HEK293 (cell line): ENCODE measurements around the gene ATF6.

Experiments used
- CTCF ChIA-PET: fragments of 350-600 bp; formaldehyde crosslinking; extraction: SDS; loops from one replicate; lab custom pipeline; 2021; ENCODE audit warnings: antibody characterized with exemption; lab: Yijun Ruan, JAX
- POLR2A ChIA-PET: fragments of 300-600 bp; formaldehyde crosslinking; extraction: SDS; loops from one replicate; lab custom pipeline; 2020; ENCODE audit warnings: antibody characterized with exemption, inconsistent platforms; lab: Yijun Ruan, JAX
- H3K27ac ChIP-seq: fragments of 200-500 bp; sonication (Bioruptor generic); 2 replicates; pipeline ENCODE4 v1.5.1; 2014; ENCODE audit warnings: low read depth, low read length, control low read depth, inconsistent platforms; ENCODE audit errors: extremely low read depth
- H3K36me3 ChIP-seq, 2 experiments: fragments of 200-500 bp in 1 of 2; sonication (Bioruptor generic) in 1 of 2; 1 replicate in 1 of 2; 2 replicates in 1 of 2; pipeline ENCODE4 v1.5.1; 2014 to 2017; ENCODE audit warnings: inconsistent platforms in 2 of 2, low read length in 2 of 2; ENCODE audit not compliant: control insufficient read depth in 2 of 2, insufficient read depth in 1 of 2
- H3K4me1 ChIP-seq: fragments of 200-500 bp; sonication (Bioruptor generic); 2 replicates; pipeline ENCODE4 v1.5.1; 2014; ENCODE audit warnings: mild to moderate bottlenecking, low read length, inconsistent platforms; ENCODE audit not compliant: control insufficient read depth, insufficient read depth
- H3K4me3 ChIP-seq: 2 replicates; pipeline ENCODE4 v1.5.1; 2011; ENCODE audit warnings: low read depth, mild to moderate bottlenecking, control low read depth, low read length, moderate library complexity
- H3K9me3 ChIP-seq: fragments of 200-500 bp; sonication (Bioruptor generic); 2 replicates; pipeline ENCODE4 v1.5.1; 2014; ENCODE audit warnings: low read depth, low read length, inconsistent platforms; ENCODE audit not compliant: control insufficient read depth, insufficient read depth
- OSR2 ChIP-seq: fragments of 450-650 bp; formaldehyde crosslinking; IDR thresholded peaks from 2 replicates; pipeline ENCODE4 v1.5.1; 2016; ENCODE audit warnings: missing biosample characterization, missing genetic modification characterization
- SP2 ChIP-seq: fragments of 450-650 bp; formaldehyde crosslinking; IDR thresholded peaks from 2 replicates; pipeline ENCODE4 v1.5.1; 2016; ENCODE audit warnings: missing biosample characterization, missing genetic modification characterization
- ZNF133 ChIP-seq: fragments of 450-650 bp; formaldehyde crosslinking; IDR thresholded peaks from 2 replicates; pipeline ENCODE4 v1.5.1; 2016; ENCODE audit warnings: missing biosample characterization, missing genetic modification characterization
- ZNF16 ChIP-seq: fragments of 450-650 bp; formaldehyde crosslinking; IDR thresholded peaks from 2 replicates; pipeline ENCODE4 v1.5.1; 2016; ENCODE audit warnings: low read depth, missing biosample characterization, missing genetic modification characterization
- ZNF175 ChIP-seq: fragments of 450-650 bp; formaldehyde crosslinking; IDR thresholded peaks from 2 replicates; pipeline ENCODE4 v1.5.1; 2016; ENCODE audit warnings: missing biosample characterization, missing genetic modification characterization
- ZNF221 ChIP-seq: fragments of 450-650 bp; formaldehyde crosslinking; IDR thresholded peaks from 2 replicates; pipeline ENCODE4 v1.5.1; 2017; ENCODE audit warnings: missing biosample characterization, missing genetic modification characterization, borderline replicate concordance
- ZNF341 ChIP-seq: fragments of 450-650 bp; formaldehyde crosslinking; IDR thresholded peaks from 2 replicates; pipeline ENCODE4; 2016; ENCODE audit warnings: low read depth, missing biosample characterization, missing genetic modification characterization
- ZNF394 ChIP-seq: fragments of 450-650 bp; formaldehyde crosslinking; IDR thresholded peaks from 2 replicates; pipeline ENCODE4 v1.5.1; 2016; ENCODE audit warnings: missing biosample characterization, missing genetic modification characterization, mild to moderate bottlenecking, moderate library complexity, borderline replicate concordance
- ZNF416 ChIP-seq: fragments of 450-650 bp; formaldehyde crosslinking; IDR thresholded peaks from 2 replicates; pipeline ENCODE4 v1.5.1; 2016; ENCODE audit warnings: missing biosample characterization, missing genetic modification characterization
- ZNF544 ChIP-seq: fragments of 450-650 bp; formaldehyde crosslinking; IDR thresholded peaks from 2 replicates; pipeline ENCODE4 v1.5.0; 2017; ENCODE audit warnings: missing biosample characterization, missing genetic modification characterization
- ZNF558 ChIP-seq: fragments of 450-650 bp; formaldehyde crosslinking; IDR thresholded peaks from 2 replicates; pipeline ENCODE4 v1.5.1; 2016; ENCODE audit warnings: missing biosample characterization, missing genetic modification characterization
- ZNF664 ChIP-seq: fragments of 450-650 bp; formaldehyde crosslinking; IDR thresholded peaks from 2 replicates; pipeline ENCODE4 v1.5.1; 2016; ENCODE audit warnings: missing biosample characterization, missing genetic modification characterization
- ZNF776 ChIP-seq: fragments of 450-650 bp; formaldehyde crosslinking; IDR thresholded peaks from 2 replicates; pipeline ENCODE4 v1.5.0; 2017; ENCODE audit warnings: missing biosample characterization, missing genetic modification characterization, borderline replicate concordance
- TF ChIP-seq, protein P1 (sequence below): fragments of 450-650 bp; formaldehyde crosslinking; IDR thresholded peaks from 2 replicates; pipeline ENCODE4 v1.5.1; 2016; ENCODE audit warnings: missing biosample characterization, missing genetic modification characterization, borderline replicate concordance
- TF ChIP-seq, protein P2 (sequence below): fragments of 450-650 bp; formaldehyde crosslinking; IDR thresholded peaks from 2 replicates; pipeline ENCODE4 v1.5.1; 2017; ENCODE audit warnings: missing biosample characterization, mild to moderate bottlenecking, missing genetic modification characterization, moderate library complexity
- TF ChIP-seq, protein P3 (sequence below): fragments of 450-650 bp; formaldehyde crosslinking; IDR thresholded peaks from 2 replicates; pipeline ENCODE4 v1.5.1; 2017; ENCODE audit warnings: missing biosample characterization, missing genetic modification characterization

ATF6 gene

DNA sequence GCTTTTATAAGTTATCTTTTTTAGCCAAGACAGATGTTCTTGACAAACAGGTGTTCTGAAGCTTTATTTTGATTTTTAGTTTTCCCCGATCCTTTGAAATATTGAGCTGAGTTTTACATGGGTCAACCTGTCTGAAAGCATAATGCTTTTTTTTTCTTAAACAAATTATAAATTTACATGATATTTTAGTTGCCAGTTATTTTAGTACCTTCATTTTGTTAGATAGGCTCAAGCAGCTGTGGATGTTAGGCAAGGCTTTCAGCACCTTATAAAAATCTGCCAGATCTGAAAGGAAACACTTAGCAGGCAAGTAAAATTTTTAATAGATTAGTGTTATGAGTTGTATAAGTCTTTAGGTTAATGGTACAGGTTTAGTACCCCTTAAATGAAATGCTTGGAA lies 33.7 kb downstream of the ATF6 start:
- H3K36me3 ChIP-seq, result peaks cover 5 to 39% of the 10 kb centered on the region in 2 experiments
- no peak overlapping the region for H3K27ac ChIP-seq
- TF ChIP-seq, protein P1, sequence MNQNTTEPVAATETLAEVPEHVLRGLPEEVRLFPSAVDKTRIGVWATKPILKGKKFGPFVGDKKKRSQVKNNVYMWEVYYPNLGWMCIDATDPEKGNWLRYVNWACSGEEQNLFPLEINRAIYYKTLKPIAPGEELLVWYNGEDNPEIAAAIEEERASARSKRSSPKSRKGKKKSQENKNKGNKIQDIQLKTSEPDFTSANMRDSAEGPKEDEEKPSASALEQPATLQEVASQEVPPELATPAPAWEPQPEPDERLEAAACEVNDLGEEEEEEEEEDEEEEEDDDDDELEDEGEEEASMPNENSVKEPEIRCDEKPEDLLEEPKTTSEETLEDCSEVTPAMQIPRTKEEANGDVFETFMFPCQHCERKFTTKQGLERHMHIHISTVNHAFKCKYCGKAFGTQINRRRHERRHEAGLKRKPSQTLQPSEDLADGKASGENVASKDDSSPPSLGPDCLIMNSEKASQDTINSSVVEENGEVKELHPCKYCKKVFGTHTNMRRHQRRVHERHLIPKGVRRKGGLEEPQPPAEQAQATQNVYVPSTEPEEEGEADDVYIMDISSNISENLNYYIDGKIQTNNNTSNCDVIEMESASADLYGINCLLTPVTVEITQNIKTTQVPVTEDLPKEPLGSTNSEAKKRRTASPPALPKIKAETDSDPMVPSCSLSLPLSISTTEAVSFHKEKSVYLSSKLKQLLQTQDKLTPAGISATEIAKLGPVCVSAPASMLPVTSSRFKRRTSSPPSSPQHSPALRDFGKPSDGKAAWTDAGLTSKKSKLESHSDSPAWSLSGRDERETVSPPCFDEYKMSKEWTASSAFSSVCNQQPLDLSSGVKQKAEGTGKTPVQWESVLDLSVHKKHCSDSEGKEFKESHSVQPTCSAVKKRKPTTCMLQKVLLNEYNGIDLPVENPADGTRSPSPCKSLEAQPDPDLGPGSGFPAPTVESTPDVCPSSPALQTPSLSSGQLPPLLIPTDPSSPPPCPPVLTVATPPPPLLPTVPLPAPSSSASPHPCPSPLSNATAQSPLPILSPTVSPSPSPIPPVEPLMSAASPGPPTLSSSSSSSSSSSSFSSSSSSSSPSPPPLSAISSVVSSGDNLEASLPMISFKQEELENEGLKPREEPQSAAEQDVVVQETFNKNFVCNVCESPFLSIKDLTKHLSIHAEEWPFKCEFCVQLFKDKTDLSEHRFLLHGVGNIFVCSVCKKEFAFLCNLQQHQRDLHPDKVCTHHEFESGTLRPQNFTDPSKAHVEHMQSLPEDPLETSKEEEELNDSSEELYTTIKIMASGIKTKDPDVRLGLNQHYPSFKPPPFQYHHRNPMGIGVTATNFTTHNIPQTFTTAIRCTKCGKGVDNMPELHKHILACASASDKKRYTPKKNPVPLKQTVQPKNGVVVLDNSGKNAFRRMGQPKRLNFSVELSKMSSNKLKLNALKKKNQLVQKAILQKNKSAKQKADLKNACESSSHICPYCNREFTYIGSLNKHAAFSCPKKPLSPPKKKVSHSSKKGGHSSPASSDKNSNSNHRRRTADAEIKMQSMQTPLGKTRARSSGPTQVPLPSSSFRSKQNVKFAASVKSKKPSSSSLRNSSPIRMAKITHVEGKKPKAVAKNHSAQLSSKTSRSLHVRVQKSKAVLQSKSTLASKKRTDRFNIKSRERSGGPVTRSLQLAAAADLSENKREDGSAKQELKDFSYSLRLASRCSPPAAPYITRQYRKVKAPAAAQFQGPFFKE (tag by site-specific recombination), result no peak
- TF ChIP-seq ZNF394, result no peak
- TF ChIP-seq ZNF341 (tag by site-specific recombination), result no peak
- TF ChIP-seq ZNF221 (tag by site-specific recombination), result no peak
- no peak for TF ChIP-seq ZNF16 (tag by site-specific recombination)
- TF ChIP-seq, protein P2, sequence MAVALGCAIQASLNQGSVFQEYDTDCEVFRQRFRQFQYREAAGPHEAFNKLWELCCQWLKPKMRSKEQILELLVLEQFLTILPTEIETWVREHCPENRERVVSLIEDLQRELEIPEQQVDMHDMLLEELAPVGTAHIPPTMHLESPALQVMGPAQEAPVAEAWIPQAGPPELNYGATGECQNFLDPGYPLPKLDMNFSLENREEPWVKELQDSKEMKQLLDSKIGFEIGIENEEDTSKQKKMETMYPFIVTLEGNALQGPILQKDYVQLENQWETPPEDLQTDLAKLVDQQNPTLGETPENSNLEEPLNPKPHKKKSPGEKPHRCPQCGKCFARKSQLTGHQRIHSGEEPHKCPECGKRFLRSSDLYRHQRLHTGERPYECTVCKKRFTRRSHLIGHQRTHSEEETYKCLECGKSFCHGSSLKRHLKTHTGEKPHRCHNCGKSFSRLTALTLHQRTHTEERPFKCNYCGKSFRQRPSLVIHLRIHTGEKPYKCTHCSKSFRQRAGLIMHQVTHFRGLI (tag by site-specific recombination), result no peak
- no peak for TF ChIP-seq ZNF175
- TF ChIP-seq ZNF664 (tag by site-specific recombination), result no peak
- ChIA-PET CTCF (interaction anchor here (11.4 kb wide), 1 partner anchor 236 kb away, joined by 239 read pairs; no protein-coding TSS in a partner anchor), POLR2A (no interaction called here)
- H3K4me1 ChIP-seq, result no peaks in the 10 kb centered on the region
- H3K9me3 ChIP-seq, result no peaks in the 10 kb centered on the region
- no peak overlapping the region for H3K4me3 ChIP-seq

DNA sequence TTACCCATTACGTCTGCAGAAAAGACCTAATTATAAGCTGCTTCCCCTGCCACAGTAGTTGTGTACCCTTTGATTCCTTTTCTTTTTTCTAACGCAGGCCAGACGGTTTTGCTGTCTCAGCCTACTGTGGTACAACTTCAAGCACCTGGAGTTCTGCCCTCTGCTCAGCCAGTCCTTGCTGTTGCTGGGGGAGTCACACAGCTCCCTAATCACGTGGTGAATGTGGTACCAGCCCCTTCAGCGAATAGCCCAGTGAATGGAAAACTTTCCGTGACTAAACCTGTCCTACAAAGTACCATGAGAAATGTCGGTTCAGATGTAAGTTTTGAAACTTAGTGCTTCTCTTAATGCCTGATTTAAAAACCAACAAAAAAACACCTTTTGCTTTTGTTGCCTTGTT lies 35.8 kb downstream of the ATF6 start:
- POLR2A ChIA-PET, result no interaction called here
- Histone ChIP-seq H3K36me3 (peaks cover 3 to 30% of the 10 kb centered on the region in 2 experiments), H3K9me3 (no peaks in the 10 kb centered on the region), H3K27ac (no peak overlapping the region), H3K4me1 (no peaks in the 10 kb centered on the region), H3K4me3 (no peak overlapping the region)
- CTCF ChIA-PET, result interaction anchor here (1.2 to 1.6 kb wide), 2 partner anchors 103 to 235 kb away, joined by 3 to 10 read pairs; no protein-coding TSS in a partner anchor
- TF ChIP-seq ZNF133 (tag by site-specific recombination) (no peak), ZNF558 (tag by site-specific recombination) (no peak), ZNF776 (tag by site-specific recombination) (no peak), ZNF544 (tag by site-specific recombination) (no peak), OSR2 (tag by site-specific recombination) (no peak), ZNF416 (tag by site-specific recombination) (no peak), SP2 (tag by site-specific recombination) (no peak)
- TF ChIP-seq, protein P3, sequence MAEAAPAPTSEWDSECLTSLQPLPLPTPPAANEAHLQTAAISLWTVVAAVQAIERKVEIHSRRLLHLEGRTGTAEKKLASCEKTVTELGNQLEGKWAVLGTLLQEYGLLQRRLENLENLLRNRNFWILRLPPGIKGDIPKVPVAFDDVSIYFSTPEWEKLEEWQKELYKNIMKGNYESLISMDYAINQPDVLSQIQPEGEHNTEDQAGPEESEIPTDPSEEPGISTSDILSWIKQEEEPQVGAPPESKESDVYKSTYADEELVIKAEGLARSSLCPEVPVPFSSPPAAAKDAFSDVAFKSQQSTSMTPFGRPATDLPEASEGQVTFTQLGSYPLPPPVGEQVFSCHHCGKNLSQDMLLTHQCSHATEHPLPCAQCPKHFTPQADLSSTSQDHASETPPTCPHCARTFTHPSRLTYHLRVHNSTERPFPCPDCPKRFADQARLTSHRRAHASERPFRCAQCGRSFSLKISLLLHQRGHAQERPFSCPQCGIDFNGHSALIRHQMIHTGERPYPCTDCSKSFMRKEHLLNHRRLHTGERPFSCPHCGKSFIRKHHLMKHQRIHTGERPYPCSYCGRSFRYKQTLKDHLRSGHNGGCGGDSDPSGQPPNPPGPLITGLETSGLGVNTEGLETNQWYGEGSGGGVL (tag by site-specific recombination), result no peak
